ENCODE data around the gene ATXN1. TPM values are rescaled to one million over a fixed set of nuclear protein-coding genes. Genes with fewer than 3 reads are reported as not detected.

The ATXN1 gene
- total and polyA plus RNA-seq, 2 of the 13 experiments (the other 11 are each of a cell fraction or from before 2014, with no cell fraction given) = 20.7 to 39.5 TPM

DNA sequence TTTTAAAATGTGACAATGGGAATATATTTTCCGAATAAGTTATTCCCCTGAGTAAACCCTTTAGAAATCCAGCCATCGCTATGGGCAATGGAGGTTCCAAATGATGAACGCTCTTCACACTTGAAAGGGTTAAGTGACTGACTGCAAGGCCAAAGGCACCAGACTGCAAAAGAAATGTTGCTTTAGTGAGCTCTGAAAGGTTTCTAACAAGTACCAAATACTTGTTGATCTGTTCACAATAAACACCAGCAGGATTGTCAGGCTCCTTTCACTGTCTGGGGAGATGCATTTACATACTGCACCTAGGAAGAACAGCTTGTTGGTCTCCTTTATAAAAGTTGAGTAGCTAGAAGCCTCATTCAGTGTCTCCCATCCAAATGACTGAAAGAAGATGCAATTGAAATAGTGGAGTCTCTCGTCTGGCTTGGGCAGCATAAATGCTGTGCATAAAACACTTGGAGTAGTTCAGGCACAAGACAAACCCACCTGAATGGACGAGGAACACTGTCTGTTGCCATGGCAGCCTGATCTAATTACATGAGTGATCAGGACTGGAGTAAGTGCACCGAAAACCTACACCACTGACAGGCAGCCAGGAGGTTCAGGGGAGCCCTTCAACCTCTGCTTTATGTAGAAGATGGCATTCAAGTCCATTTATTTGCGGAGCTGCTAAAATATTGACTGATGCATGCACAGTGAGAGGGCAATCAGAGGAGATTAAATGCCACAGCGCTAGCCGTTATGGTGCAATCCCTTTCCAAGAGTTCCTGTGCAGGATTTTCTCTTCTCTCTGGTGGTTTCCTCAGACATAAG is 2.9 kb downstream of the ATXN1 start:
- DNase-seq (ENCODE audit: low spot score) (peak; percentile 66), FAIRE-seq (peak; percentile 47), ATAC-seq (no peak)
- in situ Hi-C loops (cut with HindIII; ENCODE audit: extremely low pct_ligation_motif_present, low pct_unique_long_range_greater_than_20kb) (no loop called here), intact Hi-C loops (cut with micrococcal nuclease; ENCODE audit: unreplicated experiment) (no loop called here)
- H3K4me1 ChIP-seq (ENCODE audit: insufficient read depth, low read length) = peaks cover 60% of the 10 kb centered on the region
- peaks cover 26% of the 10 kb centered on the region for H4K20me1 ChIP-seq (ENCODE audit: insufficient read depth, low read length)
- BruUV-seq (replicated peaks) = no TSS peak
- ChIA-PET POLR2A (interaction anchor here (0.6 to 3.5 kb wide), 14 partner anchors 10 to 363 kb away, joined by 3 to 17 read pairs (median 4); no protein-coding TSS in a partner anchor), CTCF (ENCODE audit: low intra/inter-chr PET ratio, low total read pairs) (no interaction called here)
- peak overlapping the region; percentile 90 for H3K9ac ChIP-seq (ENCODE audit: insufficient read depth, low read depth, low read length)
- peak overlapping the region; percentile 89 to 98 (median 92) for H3K4me3 ChIP-seq (replicated peaks in 1 of 3; ENCODE audit: insufficient read depth in 1 of 3, low read depth in 2 of 3, low read length in 3 of 3)
- H2AFZ ChIP-seq (ENCODE audit: low read length) = no peak overlapping the region
- no peaks in the 10 kb centered on the region for H3K9me3 ChIP-seq (ENCODE audit: low read length)
- peak overlapping the region; percentile 80 for H3K4me2 ChIP-seq (ENCODE audit: low read depth, low read length)
- 36% methylated on average over 9 of the region's 9 CpGs for WGBS (ENCODE audit: low lambda C conversion rate)
- peak overlapping the region; percentile 87 for H3K27ac ChIP-seq (ENCODE audit: extremely low read length, insufficient read depth, low read length)
- H3K27me3 ChIP-seq (ENCODE audit: control insufficient read depth in 1 of 2, insufficient read depth in 2 of 2, low read length in 2 of 2) = no peaks in the 10 kb centered on the region; a peak in 1 of 5 replicates
- peaks cover 68% of the 10 kb centered on the region for H3K79me2 ChIP-seq (ENCODE audit: insufficient read depth, low read length)
- peaks cover 0 to 3% of the 10 kb centered on the region in 2 experiments; a peak in 3 of 5 replicates for H3K36me3 ChIP-seq (replicated peaks in 1 of 2; ENCODE audit: control insufficient read depth in 1 of 2, insufficient read depth in 2 of 2, low read length in 2 of 2)
- TF ChIP-seq TMF1 (CRISPR knock-in tag; IDR thresholded peaks at IDR 0.05; ENCODE audit: low read depth) (no peak), RBAK (CRISPR knock-in tag; IDR thresholded peaks at IDR 0.05) (no peak), ZC3H4 (CRISPR knock-in tag; IDR thresholded peaks at IDR 0.05; ENCODE audit: borderline replicate concordance) (no peak), ETV5 (CRISPR knock-in tag; IDR thresholded peaks at IDR 0.05; ENCODE audit: borderline replicate concordance) (no peak), KDM1A (CRISPR knock-in tag; IDR thresholded peaks at IDR 0.05) (no peak), NR2F6 (IDR thresholded peaks at IDR 0.05) (no peak), NR2F6 (CRISPR knock-in tag; IDR thresholded peaks at IDR 0.05) (no peak), ZNF782 (CRISPR knock-in tag; IDR thresholded peaks at IDR 0.05; ENCODE audit: borderline replicate concordance) (no peak), DZIP1 (CRISPR knock-in tag; IDR thresholded peaks at IDR 0.05) (no peak), ZNF710 (CRISPR knock-in tag; IDR thresholded peaks at IDR 0.05; ENCODE audit: borderline replicate concordance) (no peak)
- TF ChIP-seq, protein P1, sequence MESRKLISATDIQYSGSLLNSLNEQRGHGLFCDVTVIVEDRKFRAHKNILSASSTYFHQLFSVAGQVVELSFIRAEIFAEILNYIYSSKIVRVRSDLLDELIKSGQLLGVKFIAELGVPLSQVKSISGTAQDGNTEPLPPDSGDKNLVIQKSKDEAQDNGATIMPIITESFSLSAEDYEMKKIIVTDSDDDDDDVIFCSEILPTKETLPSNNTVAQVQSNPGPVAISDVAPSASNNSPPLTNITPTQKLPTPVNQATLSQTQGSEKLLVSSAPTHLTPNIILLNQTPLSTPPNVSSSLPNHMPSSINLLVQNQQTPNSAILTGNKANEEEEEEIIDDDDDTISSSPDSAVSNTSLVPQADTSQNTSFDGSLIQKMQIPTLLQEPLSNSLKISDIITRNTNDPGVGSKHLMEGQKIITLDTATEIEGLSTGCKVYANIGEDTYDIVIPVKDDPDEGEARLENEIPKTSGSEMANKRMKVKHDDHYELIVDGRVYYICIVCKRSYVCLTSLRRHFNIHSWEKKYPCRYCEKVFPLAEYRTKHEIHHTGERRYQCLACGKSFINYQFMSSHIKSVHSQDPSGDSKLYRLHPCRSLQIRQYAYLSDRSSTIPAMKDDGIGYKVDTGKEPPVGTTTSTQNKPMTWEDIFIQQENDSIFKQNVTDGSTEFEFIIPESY (CRISPR knock-in tag; IDR thresholded peaks at IDR 0.05) = peak; percentile 59; the same call in 1 of the 2 replicates
- TF ChIP-seq, protein P2, sequence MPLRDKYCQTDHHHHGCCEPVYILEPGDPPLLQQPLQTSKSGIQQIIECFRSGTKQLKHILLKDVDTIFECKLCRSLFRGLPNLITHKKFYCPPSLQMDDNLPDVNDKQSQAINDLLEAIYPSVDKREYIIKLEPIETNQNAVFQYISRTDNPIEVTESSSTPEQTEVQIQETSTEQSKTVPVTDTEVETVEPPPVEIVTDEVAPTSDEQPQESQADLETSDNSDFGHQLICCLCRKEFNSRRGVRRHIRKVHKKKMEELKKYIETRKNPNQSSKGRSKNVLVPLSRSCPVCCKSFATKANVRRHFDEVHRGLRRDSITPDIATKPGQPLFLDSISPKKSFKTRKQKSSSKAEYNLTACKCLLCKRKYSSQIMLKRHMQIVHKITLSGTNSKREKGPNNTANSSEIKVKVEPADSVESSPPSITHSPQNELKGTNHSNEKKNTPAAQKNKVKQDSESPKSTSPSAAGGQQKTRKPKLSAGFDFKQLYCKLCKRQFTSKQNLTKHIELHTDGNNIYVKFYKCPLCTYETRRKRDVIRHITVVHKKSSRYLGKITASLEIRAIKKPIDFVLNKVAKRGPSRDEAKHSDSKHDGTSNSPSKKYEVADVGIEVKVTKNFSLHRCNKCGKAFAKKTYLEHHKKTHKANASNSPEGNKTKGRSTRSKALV (CRISPR knock-in tag; IDR thresholded peaks at IDR 0.05) = no peak
